GM23338 (cell line): ENCODE results near the gene LHX4. TPM values are rescaled to one million over a fixed set of nuclear protein-coding genes. Genes with fewer than 3 reads are reported as not detected.

Source experiments
- ATAC-seq: fragments of 200-7000 bp; cut with Tn5 transposase; 3 replicates; pipeline ENCODE4 v1.9.1; 2020
- DNase-seq: peaks from one replicate; pipeline ENCODE4 v3.0.0-alpha.2; 2015; ENCODE audit warnings: low spot score
- H2AFZ ChIP-seq: fragments of 200-600 bp; sonication (generic); 2 replicates; pipeline ENCODE4 v1.8.0; 2016; ENCODE audit warnings: antibody characterized with exemption, mild to moderate bottlenecking, moderate library complexity
- H3F3A ChIP-seq: fragments of 200-600 bp; sonication (generic); replicated peaks from 2 replicates; pipeline ENCODE4 v1.8.0; 2017; ENCODE audit warnings: antibody characterized with exemption, mixed run types, low read depth
- H3K27ac ChIP-seq: fragments of 200-600 bp; sonication (generic); 2 replicates; pipeline ENCODE4 v1.6.1; 2016; ENCODE audit warnings: low read depth
- H3K27me3 ChIP-seq: fragments of 200-600 bp; sonication (generic); 2 replicates; pipeline ENCODE4 v1.8.0; 2016; ENCODE audit warnings: mild to moderate bottlenecking, mixed run types, moderate library complexity; ENCODE audit not compliant: insufficient read depth
- H3K36me3 ChIP-seq: fragments of 200-600 bp; sonication (generic); 2 replicates; pipeline ENCODE4 v1.8.0; 2016; ENCODE audit warnings: mild to moderate bottlenecking; ENCODE audit not compliant: insufficient read depth
- H3K4me1 ChIP-seq: fragments of 200-600 bp; sonication (generic); 2 replicates; pipeline ENCODE4 v1.8.0; 2016; ENCODE audit warnings: mild to moderate bottlenecking, moderate library complexity; ENCODE audit not compliant: insufficient read depth
- H3K4me2 ChIP-seq: fragments of 200-600 bp; sonication (generic); 2 replicates; pipeline ENCODE4 v1.7.1; 2017; ENCODE audit warnings: mixed run types
- H3K4me3 ChIP-seq: fragments of 200-600 bp; sonication (generic); 2 replicates; pipeline ENCODE4 v1.6.1; 2016; ENCODE audit warnings: mixed run types
- H3K79me2 ChIP-seq: fragments of 200-600 bp; sonication (generic); replicated peaks from 2 replicates; pipeline ENCODE4 v1.8.0; 2017; ENCODE audit warnings: mild to moderate bottlenecking; ENCODE audit not compliant: insufficient read depth
- H3K9me2 ChIP-seq: fragments of 200-600 bp; sonication (generic); 2 replicates; pipeline ENCODE4 v1.8.0; 2017; ENCODE audit not compliant: insufficient read depth
- H4K20me1 ChIP-seq: fragments of 200-600 bp; sonication (generic); replicated peaks from 2 replicates; pipeline ENCODE4 v1.8.0; 2017; ENCODE audit warnings: mild to moderate bottlenecking; ENCODE audit not compliant: insufficient read depth
- H3K27ac Mint-ChIP-seq: 2 replicates; pipeline ENCODE4 v1.8.0; 2020; ENCODE audit warnings: inconsistent platforms, mild to moderate bottlenecking, moderate library complexity, mixed read lengths
- H3K27me3 Mint-ChIP-seq: 3 replicates; pipeline ENCODE4 v1.8.0; 2022; ENCODE audit warnings: low read depth, mild to moderate bottlenecking, moderate library complexity, mixed read lengths, inconsistent platforms; ENCODE audit not compliant: insufficient read depth, poor library complexity
- H3K36me3 Mint-ChIP-seq: 3 replicates; pipeline ENCODE4 v1.8.0; 2021; ENCODE audit warnings: low read depth, mild to moderate bottlenecking, inconsistent platforms, moderate library complexity, mixed read lengths
- H3K4me1 Mint-ChIP-seq: 3 replicates; pipeline ENCODE4 v1.8.0; 2020; ENCODE audit warnings: mild to moderate bottlenecking, inconsistent platforms, mixed read lengths
- H3K4me3 Mint-ChIP-seq: 3 replicates; pipeline ENCODE4 v1.8.0; 2021; ENCODE audit warnings: moderate library complexity, mild to moderate bottlenecking, inconsistent platforms, mixed read lengths
- H3K9me3 Mint-ChIP-seq: 3 replicates; pipeline ENCODE4 v1.8.0; 2020; ENCODE audit warnings: moderate library complexity, mild to moderate bottlenecking, inconsistent platforms, mixed read lengths
- CREB1 ChIP-seq: fragments of 250-450 bp; sonication (Bioruptor Pico); IDR thresholded peaks from 2 replicates; pipeline ENCODE4 v1.5.0; 2020; ENCODE audit warnings: low read depth, mild to moderate bottlenecking, moderate library complexity
- CTCF ChIP-seq, 2 experiments: fragments of 200-600 bp in 1 of 2; sonication (generic) in 1 of 2; conservative IDR thresholded peaks; 2 replicates each; pipeline versions ENCODE4 v1.5.1 to v1.6.1; 2016 to 2017; ENCODE audit warnings: antibody characterized with exemption in 2 of 2, low read depth in 2 of 2, mild to moderate bottlenecking in 2 of 2, moderate library complexity in 1 of 2
- EZH2 ChIP-seq: fragments of 200-600 bp; sonication (generic); IDR thresholded peaks from one replicate; pipeline ENCODE4 v1.8.0; 2017; ENCODE audit warnings: antibody characterized with exemption, mild to moderate bottlenecking, low read depth; ENCODE audit not compliant: unreplicated experiment
- polyA plus RNA-seq: library from polyadenylated mRNA; unstranded; fragments of >200 nt; fragmentation: Nextera tagmentation; extraction: Ambion mirVana; gene quantifications from 2 replicates; pipeline ENCODE4 v1.2.1, GENCODE V29; 2016
- total RNA-seq: library from RNA; depleted of rRNA; stranded (reverse); fragments of >200 nt; shearing (Covaris generic); gene quantifications from 2 replicates; pipeline ENCODE4 v1.2.3, GENCODE V29; 2014
- TF ChIP-seq, protein P1 (sequence below): IDR thresholded peaks from one replicate; pipeline ENCODE4 v1.6.1; 2018; ENCODE audit warnings: antibody characterized with exemption; ENCODE audit not compliant: unreplicated experiment

Gene LHX4
- total and polyA plus RNA-seq, 2 experiments from 2014 or later = 1.4 to 2.5 TPM

DNA sequence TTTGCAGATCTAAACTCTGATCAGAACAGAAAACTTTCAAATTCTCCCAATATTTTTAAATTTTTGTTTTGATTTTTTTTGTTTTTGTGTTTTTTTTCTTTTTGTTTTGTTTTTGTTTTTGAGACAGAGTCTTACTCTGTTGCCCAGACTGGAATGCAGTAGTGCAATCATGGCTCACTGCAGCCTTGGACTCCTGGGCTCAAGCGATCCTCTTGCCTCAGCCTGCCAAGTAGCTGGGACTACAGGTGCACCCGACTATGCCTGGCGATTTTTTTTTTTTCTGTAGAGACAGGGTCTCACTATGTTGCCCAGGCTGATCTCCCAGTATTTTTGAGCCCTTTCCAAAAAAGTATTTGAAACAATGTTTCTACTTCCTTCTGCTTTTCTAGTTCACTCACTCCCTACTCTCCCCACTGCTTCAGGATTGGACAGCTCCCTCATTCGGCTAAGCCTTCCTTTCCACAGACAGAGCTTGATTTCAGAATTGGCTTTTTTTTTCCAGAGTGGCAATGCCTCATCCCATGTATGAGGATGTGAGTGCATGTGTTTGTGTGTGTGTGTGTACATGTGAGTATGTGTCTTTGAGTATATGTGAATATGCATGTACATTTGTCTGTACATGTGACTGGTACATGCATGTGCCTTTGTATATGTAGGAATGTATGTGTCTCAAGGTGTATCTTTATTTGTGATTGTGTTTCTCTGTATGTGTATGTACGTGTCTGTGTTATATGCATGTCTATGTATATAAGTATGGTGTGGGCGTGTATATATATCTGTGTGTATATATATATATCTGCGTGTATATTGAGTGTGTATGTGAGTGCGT, 11.9 kb downstream of the LHX4 start:
- H3K27ac Mint-ChIP-seq = no peak overlapping the region
- Histone ChIP-seq H3K4me1 (peaks cover 52% of the 10 kb centered on the region), H3K4me3 (no peak overlapping the region), H3F3A (peaks cover 5% of the 10 kb centered on the region; the same call in 1 of the 2 replicates), H2AFZ (no peak overlapping the region), H3K36me3 (no peaks in the 10 kb centered on the region), H4K20me1 (no peaks in the 10 kb centered on the region), H3K27ac (no peak overlapping the region), H3K9me2 (no peaks in the 10 kb centered on the region), H3K79me2 (no peaks in the 10 kb centered on the region), H3K27me3 (peaks cover 18% of the 10 kb centered on the region), H3K4me2 (no peak overlapping the region)
- peaks cover 72% of the 10 kb centered on the region for H3K4me1 Mint-ChIP-seq
- no peaks in the 10 kb centered on the region for H3K36me3 Mint-ChIP-seq
- DNase-seq = no peak
- H3K9me3 Mint-ChIP-seq = no peaks in the 10 kb centered on the region
- ATAC-seq = no peak
- no peak for TF ChIP-seq CREB1 (CRISPR knock-in tag)
- TF ChIP-seq, protein P1, sequence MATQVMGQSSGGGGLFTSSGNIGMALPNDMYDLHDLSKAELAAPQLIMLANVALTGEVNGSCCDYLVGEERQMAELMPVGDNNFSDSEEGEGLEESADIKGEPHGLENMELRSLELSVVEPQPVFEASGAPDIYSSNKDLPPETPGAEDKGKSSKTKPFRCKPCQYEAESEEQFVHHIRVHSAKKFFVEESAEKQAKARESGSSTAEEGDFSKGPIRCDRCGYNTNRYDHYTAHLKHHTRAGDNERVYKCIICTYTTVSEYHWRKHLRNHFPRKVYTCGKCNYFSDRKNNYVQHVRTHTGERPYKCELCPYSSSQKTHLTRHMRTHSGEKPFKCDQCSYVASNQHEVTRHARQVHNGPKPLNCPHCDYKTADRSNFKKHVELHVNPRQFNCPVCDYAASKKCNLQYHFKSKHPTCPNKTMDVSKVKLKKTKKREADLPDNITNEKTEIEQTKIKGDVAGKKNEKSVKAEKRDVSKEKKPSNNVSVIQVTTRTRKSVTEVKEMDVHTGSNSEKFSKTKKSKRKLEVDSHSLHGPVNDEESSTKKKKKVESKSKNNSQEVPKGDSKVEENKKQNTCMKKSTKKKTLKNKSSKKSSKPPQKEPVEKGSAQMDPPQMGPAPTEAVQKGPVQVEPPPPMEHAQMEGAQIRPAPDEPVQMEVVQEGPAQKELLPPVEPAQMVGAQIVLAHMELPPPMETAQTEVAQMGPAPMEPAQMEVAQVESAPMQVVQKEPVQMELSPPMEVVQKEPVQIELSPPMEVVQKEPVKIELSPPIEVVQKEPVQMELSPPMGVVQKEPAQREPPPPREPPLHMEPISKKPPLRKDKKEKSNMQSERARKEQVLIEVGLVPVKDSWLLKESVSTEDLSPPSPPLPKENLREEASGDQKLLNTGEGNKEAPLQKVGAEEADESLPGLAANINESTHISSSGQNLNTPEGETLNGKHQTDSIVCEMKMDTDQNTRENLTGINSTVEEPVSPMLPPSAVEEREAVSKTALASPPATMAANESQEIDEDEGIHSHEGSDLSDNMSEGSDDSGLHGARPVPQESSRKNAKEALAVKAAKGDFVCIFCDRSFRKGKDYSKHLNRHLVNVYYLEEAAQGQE = peak; percentile 71
- H3K4me3 Mint-ChIP-seq = no peak overlapping the region
- peaks cover 32% of the 10 kb centered on the region for H3K27me3 Mint-ChIP-seq

- no peak for ATAC-seq
- H3K27me3 Mint-ChIP-seq = peaks cover 20% of the 10 kb centered on the region
Measured at GRCh38 chr1:180243517-180244221, 13.6 kb downstream of the LHX4 start.

More at GRCh38 chr1:180243517-180244221, 13.6 kb downstream of the LHX4 start:
- DNase-seq = peak; percentile 34
- Histone ChIP-seq H3K27me3 (peaks cover 1% of the 10 kb centered on the region; the same call in 1 of the 2 replicates), H3K36me3 (no peaks in the 10 kb centered on the region), H3K4me1 (peaks cover 43% of the 10 kb centered on the region), H3K27ac (no peak overlapping the region), H3F3A (peaks cover 3% of the 10 kb centered on the region; the same call in 1 of the 2 replicates), H3K4me3 (no peak overlapping the region), H3K4me2 (no peak overlapping the region), H4K20me1 (no peaks in the 10 kb centered on the region), H3K79me2 (no peaks in the 10 kb centered on the region), H2AFZ (no peak overlapping the region), H3K9me2 (no peaks in the 10 kb centered on the region)
- no peaks in the 10 kb centered on the region for H3K36me3 Mint-ChIP-seq
- no peaks in the 10 kb centered on the region for H3K9me3 Mint-ChIP-seq
- H3K27ac Mint-ChIP-seq = no peak overlapping the region
- no peak overlapping the region for H3K4me3 Mint-ChIP-seq
- TF ChIP-seq CTCF (conservative IDR thresholded peaks at IDR 0.05; ENCODE audit: low read depth in 2 of 2) (peak in 1 of 2 experiments; percentile 65; a peak in 2 of 4 replicates), EZH2 (no peak)
- H3K4me1 Mint-ChIP-seq = peaks cover 68% of the 10 kb centered on the region
